NCI-H446 treated with DMSO at 0.1 percent for 48 hours (cell line): ENCODE data around the gene CACNB2.

Experiments
- DNase-seq: peaks from one replicate; lab custom pipeline; 2025; lab: John Stamatoyannopoulos, UW

CACNB2 gene

GRCh38 chr10:18514537-18514936 lies 374.3 kb downstream of the CACNB2 start:
- no peak for DNase-seq

GRCh38 chr10:18516851-18517250 lies 376.6 kb downstream of the CACNB2 start:
- DNase-seq, result no peak

DNA sequence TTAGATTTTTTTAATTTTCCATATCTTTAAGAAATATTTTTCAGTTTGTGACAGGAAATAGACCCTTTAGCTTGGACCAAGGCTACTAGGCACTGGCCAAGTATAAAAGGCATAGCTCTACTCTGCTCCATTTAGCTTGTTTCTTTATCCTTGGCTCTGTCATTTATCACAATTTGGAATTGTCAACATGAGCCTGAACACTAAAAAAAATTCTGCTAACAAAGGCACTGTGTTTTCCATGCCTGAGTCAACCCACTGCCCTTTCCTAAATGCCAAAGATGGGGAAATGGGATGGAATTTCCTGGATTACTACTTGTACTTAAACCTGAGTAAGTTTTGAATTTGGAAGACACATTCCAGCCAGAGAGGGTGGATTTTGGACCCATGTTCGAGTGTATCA lies 382.8 kb downstream of the CACNB2 start:
- no peak for DNase-seq

DNA sequence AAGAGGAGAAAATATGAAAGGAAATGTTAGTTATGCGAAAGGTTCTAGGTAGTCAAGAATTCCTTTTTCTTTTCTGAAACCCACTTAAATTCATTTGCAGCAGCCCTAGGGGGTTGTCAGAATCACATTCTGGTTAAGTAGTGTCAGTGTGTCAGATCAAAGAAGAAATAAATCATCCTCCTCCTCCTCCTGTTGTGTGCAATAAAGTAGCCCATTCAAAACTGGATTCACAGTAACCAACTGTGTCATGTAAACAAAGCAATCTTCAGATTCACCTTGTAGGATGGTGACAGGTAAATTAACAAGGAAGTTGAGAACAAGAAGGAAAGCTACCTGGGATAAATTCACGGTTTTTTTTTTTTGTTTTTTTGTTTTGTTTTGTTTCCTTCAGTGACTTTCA lies 383.6 kb downstream of the CACNB2 start:
- no peak for DNase-seq

DNA sequence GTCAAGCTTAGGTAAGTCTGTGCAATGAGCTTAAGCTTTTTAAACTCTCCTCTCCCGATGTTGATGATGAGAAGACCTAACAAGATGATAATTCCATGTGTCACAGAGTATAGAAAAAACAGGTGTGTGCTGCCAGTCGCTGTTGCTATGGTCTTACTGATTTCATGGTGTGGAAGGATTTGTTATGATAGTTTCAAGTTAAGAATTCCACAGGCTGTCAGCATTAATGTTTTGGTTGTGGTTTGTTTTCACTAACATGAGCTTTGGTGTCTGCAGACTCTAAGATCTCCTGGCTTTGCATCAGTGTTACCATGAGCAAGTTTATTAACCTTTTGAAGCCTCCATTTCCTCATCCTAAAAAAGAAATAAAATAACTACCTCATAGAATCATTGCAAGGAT lies 387.5 kb downstream of the CACNB2 start:
- no peak for DNase-seq

- DNase-seq, result no peak
Observed at GRCh38 chr10:18528292-18528691, 388.1 kb downstream of the CACNB2 start.

- DNase-seq, result no peak
Observed at GRCh38 chr10:18532881-18533535, 392.8 kb downstream of the CACNB2 start.

DNA sequence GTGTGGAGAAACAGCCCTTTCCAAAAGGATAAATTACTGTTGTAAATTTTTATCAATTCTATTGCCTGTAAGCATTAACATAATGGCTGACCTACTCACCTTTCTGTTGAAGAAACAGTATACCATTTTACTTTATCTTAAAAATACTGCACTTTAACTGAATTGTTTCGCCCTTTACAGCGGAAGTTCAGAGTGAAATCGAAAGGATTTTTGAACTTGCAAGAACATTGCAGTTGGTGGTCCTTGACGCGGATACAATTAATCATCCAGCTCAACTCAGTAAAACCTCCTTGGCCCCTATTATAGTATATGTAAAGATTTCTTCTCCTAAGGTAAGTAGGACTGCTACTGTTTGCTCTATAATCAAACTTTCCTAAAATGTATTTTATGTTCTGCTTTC lies 393.7 kb downstream of the CACNB2 start:
- DNase-seq, result no peak

DNA sequence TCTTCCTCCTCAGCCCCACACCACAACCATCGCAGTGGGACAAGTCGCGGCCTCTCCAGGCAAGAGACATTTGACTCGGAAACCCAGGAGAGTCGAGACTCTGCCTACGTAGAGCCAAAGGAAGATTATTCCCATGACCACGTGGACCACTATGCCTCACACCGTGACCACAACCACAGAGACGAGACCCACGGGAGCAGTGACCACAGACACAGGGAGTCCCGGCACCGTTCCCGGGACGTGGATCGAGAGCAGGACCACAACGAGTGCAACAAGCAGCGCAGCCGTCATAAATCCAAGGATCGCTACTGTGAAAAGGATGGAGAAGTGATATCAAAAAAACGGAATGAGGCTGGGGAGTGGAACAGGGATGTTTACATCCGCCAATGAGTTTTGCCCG lies 399.1 kb downstream of the CACNB2 start:
- no peak for DNase-seq

DNA sequence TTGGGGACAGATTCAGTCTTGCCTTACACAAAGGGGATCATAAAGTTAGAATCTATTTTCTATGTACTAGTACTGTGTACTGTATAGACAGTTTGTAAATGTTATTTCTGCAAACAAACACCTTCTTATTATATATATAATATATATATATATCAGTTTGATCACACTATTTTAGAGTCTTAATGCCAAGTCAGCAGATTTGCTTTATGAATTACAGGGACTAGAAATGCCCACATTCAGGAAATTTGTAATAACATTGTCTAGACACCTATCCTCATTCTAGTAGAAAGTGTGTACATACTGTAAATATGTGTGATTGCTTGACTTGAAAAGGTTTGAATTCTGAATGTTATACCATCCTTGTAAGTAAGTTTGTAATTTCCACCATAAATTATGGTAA lies 400.0 kb downstream of the CACNB2 start:
- no peak for DNase-seq

DNA sequence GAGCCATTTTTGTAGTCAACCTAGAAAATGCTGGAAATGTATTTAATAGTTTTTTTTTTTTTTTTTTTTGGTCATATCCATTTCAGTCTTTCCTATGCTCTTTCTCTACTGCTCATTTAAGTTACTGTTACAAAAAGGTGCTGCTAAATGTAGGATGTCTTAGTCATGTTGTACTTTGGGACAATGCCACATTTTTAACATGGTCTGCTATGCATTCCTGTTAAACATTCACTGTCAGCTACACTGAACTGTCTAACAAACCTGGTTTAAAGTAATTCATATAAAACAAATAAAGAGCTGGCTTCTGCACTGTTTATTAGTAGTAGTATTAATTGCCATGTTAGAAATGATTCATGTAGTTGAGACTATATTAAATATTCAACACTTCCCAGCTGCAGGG lies 402.6 kb downstream of the CACNB2 start:
- DNase-seq, result no peak

DNA sequence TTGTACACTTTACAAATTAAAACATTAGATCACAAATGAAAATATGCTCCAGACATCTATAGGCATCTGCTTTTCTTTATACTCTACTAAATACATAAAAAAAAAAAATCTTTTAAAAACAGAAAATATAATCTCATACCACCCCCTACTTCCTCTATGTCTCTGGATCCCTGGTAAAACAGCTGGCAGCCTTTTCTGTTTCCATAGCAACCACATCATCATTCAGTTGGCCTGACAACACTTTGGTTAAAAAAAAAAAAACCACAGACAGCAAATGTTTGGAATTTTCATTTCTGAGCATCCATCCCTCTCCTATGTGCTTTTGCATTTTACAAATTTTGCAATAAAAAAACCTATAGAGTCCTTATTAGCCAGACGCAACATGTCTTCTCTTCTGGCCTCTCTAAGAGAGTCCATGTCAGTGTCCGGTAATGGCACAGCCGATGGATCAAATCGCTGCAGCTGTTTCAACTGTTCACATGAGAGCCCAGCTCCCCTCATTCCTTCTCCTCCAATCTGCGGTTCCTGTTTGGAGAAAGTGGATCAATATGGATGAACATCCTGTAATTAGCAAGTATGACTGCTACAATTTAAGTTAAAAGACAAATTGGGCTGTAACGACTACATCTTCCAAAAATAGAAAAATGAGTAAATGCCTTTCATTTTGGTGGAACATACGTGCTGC lies 405.5 kb downstream of the CACNB2 start:
- no peak for DNase-seq

- no peak for DNase-seq
Observed at GRCh38 chr10:18549105-18549504, 408.9 kb downstream of the CACNB2 start.

GRCh38 chr10:18551473-18551872 lies 411.2 kb downstream of the CACNB2 start:
- no peak for DNase-seq

DNA sequence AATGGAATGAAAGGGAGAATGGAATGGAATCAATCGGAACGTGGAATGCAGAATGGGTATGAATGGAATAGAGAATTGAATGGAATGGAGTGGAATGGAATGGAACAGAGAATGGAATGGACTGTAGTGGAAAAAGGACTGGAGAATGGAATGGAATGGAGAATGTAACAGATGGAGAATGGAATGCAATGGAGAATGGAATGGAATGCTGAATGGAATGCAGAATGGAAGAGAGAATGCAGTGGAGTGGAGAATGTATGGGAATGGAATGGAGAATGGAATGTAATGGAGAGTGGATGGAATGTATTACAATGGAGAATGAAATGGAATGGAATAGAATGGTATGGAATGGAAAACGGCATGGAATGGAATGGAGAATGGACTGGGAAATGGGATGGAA lies 414.3 kb downstream of the CACNB2 start:
- no peak for DNase-seq

- no peak for DNase-seq
Observed at GRCh38 chr10:18556522-18557147, 416.4 kb downstream of the CACNB2 start.

DNA sequence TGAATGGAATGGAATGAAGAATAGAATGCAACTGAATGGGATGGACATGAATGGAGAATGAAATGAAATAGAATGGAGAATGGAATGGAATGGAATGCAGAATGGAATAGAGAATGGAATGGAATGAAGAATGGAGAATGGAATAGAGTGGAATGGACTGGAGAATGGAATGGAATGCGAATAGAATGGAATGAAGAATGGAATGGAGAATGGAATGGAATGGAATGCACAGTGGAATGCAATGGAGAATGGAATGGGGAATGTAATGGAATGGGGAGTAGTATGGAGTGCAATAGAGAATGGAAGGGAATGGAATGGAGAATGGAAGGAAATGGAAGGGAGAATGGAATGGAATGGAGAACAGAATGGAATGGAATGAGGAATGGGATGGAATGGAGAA lies 417.7 kb downstream of the CACNB2 start:
- DNase-seq, result no peak

- no peak for DNase-seq
Observed at GRCh38 chr10:18561861-18562551, 421.8 kb downstream of the CACNB2 start.

- DNase-seq, result no peak
Observed at GRCh38 chr10:18563003-18563726, 422.9 kb downstream of the CACNB2 start.

DNA sequence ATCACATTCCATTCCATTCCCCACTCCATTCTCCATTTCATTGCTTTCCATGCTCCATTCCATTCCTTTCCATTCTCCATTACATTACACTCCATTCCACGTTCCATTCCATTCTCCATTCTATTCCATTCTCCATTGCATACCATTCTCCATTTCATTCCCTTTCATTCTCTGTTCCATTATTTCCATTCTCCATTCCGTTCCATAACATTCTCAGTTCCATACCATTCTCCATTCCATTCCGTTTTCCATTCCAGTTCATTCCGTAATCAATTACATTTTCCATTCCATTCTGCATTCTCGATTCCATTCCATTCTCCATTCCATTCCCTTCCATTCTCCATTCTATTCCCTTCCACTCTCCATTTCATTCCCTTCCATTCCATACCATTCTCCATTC lies 424.8 kb downstream of the CACNB2 start:
- no peak for DNase-seq

DNA sequence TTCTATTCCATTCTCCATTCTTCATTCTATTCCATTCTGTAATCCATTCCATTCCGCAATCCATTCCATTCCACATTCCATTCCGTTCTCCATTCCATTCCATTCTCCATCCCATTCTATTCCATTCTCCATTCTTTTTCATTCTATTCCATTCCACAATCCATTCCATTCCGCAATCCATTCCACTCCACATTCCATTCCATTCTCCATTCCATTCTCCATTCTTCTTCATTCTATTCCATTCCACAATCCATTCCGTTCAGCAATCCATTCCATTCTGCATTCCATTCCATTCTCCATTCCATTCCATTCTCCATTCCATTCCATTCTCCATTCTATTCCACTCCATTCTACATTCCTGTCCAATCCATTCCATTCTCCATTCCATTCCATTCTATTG lies 426.0 kb downstream of the CACNB2 start:
- no peak for DNase-seq

GRCh38 chr10:18567343-18567856 lies 427.2 kb downstream of the CACNB2 start:
- no peak for DNase-seq
